Measurements from ENCODE around the gene KCNK10.

GRCh38 chr14:88305528-88306322, 17.3 kb downstream of the KCNK10 start:
- TF ChIP-seq, protein P1, sequence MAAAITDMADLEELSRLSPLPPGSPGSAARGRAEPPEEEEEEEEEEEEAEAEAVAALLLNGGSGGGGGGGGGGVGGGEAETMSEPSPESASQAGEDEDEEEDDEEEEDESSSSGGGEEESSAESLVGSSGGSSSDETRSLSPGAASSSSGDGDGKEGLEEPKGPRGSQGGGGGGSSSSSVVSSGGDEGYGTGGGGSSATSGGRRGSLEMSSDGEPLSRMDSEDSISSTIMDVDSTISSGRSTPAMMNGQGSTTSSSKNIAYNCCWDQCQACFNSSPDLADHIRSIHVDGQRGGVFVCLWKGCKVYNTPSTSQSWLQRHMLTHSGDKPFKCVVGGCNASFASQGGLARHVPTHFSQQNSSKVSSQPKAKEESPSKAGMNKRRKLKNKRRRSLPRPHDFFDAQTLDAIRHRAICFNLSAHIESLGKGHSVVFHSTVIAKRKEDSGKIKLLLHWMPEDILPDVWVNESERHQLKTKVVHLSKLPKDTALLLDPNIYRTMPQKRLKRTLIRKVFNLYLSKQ (tag by site-specific recombination; IDR thresholded peaks at IDR 0.05; ENCODE audit: borderline replicate concordance), result no peak
- no peak for TF ChIP-seq ZNF580 (tag by site-specific recombination; IDR thresholded peaks at IDR 0.05)
- TF ChIP-seq CTCF (tag by site-specific recombination; IDR thresholded peaks at IDR 0.05), result no peak
- TF ChIP-seq ZNF10 (tag by site-specific recombination; IDR thresholded peaks at IDR 0.05), result no peak
- TF ChIP-seq ZNF416 (tag by site-specific recombination; IDR thresholded peaks at IDR 0.05), result no peak
- TF ChIP-seq, protein P2, sequence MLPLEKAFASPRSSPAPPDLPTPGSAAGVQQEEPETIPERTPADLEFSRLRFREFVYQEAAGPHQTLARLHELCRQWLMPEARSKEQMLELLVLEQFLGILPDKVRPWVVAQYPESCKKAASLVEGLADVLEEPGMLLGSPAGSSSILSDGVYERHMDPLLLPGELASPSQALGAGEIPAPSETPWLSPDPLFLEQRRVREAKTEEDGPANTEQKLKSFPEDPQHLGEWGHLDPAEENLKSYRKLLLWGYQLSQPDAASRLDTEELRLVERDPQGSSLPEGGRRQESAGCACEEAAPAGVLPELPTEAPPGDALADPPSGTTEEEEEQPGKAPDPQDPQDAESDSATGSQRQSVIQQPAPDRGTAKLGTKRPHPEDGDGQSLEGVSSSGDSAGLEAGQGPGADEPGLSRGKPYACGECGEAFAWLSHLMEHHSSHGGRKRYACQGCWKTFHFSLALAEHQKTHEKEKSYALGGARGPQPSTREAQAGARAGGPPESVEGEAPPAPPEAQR (tag by site-specific recombination; IDR thresholded peaks at IDR 0.05), result no peak
- TF ChIP-seq ZNF433 (tag by site-specific recombination; IDR thresholded peaks at IDR 0.05; ENCODE audit: low read depth), result no peak
- no peak for TF ChIP-seq BCL11A (tag by site-specific recombination; IDR thresholded peaks at IDR 0.05; ENCODE audit: low read depth)
- no peak for TF ChIP-seq ZNF23 (tag by site-specific recombination; IDR thresholded peaks at IDR 0.05; ENCODE audit: borderline replicate concordance)

Measured in HEK293 (cell line).